Heart left ventricle (tissue), 13 donors: ENCODE measurements around the gene NOS1AP.

Source experiments
- POLR2A ChIP-seq, 2 donors: fragments of 450-650 bp; IDR thresholded peaks; one replicate each; pipeline ENCODE4 v1.6.1; 2017; ENCODE audit warnings: antibody characterized with exemption in 2 of 2, mild to moderate bottlenecking in 2 of 2, moderate library complexity in 2 of 2
- TF ChIP-seq, protein P1 (sequence below), 12 donors: fragments of 200-600 bp; sonication (generic) in 4 of 12; IDR thresholded peaks; one replicate each; pipeline versions ENCODE4 v1.5.0 to v1.8.0; 2018 to 2022; ENCODE audit warnings: antibody characterized with exemption in 12 of 12, mild to moderate bottlenecking in 5 of 12
- donor health status: ischemic (EF 13 %, LVEDD 7.1; RV severe dilation, severe dysfunction).
- donor health status: DM: no; HTN: yes; CAD: no.
- donor health status: DM: no; HTN: no; CAD: no.
- donor health status: ischemic (EF 25% LVEDD 6.9; RV normal size, moderate dysfunction).
- donor health status: ischemic (EF 25% LVEDD 5.7; RV mildly dilated, moderate dysfunction).
- donor health status: ischemic (EF 35%, LVEDD 5.7; RV mildly dilated, moderate dysfunction).
- donor health status: nonischemic (EF 11% LVEDD 7.7; RV severe dilation, severe dysfunction).
- donor health status: DM: yes; HTN: yes; CAD: no.
- donor health status: PGD.
- donor health status: ischemic (EF 29% LVEDD 5.4; RV normal size, mild dysfunction).
- donor health status: nonischemic (EF 23%, LVEDD 6.1; RV moderate dilation, normal function).

DNA sequence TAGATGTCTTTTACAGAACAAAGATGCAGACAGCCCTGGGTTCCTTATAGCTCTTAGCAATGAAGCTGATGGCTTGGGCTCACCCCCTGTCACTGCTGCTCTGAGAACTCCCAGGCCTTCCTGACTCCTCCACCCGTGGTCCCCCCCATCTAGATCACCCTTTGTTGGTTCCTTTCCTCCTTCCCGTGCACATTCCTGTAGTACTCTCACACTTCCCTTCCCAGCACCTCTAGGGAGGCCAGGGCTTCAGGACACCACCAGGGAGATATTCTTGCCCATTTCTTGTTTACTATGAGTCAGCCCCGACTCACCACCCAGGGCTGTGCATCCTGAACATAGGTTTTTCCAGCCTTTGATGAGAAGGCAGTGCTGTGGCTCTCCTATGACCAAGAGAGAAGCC is 14.4 kb upstream of the NOS1AP start:
- no peak for TF ChIP-seq POLR2A (IDR thresholded peaks at IDR 0.05)
- TF ChIP-seq, protein P1, sequence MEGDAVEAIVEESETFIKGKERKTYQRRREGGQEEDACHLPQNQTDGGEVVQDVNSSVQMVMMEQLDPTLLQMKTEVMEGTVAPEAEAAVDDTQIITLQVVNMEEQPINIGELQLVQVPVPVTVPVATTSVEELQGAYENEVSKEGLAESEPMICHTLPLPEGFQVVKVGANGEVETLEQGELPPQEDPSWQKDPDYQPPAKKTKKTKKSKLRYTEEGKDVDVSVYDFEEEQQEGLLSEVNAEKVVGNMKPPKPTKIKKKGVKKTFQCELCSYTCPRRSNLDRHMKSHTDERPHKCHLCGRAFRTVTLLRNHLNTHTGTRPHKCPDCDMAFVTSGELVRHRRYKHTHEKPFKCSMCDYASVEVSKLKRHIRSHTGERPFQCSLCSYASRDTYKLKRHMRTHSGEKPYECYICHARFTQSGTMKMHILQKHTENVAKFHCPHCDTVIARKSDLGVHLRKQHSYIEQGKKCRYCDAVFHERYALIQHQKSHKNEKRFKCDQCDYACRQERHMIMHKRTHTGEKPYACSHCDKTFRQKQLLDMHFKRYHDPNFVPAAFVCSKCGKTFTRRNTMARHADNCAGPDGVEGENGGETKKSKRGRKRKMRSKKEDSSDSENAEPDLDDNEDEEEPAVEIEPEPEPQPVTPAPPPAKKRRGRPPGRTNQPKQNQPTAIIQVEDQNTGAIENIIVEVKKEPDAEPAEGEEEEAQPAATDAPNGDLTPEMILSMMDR (IDR thresholded peaks at IDR 0.05): no peak
